Measurements from ENCODE around the gene SLC5A11. TPM values are rescaled to one million over a fixed set of nuclear protein-coding genes. Genes with fewer than 3 reads are reported as not detected.

SLC5A11 gene
- total RNA-seq, 1 experiment from 2014 or later = not detected

DNA sequence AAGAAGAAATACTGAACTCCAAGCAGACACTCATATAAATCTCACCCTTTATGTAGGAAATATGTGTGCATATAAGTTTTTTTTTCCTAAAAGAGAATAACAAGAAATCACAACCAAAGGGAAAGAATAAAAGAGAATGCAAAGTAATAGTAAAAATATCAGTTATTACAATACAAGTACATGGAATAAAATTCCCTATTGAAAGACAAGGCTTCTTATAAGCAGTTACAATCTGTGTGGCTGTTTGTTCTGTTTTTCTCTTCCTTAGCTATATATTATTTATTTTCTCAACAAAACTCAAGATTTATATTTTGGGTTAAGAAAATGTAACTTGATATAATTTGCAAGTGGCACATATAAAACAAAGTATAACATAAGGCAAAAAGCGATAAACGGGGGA is 41.7 kb downstream of the SLC5A11 start (continued):
- TF ChIP-seq, protein P1, sequence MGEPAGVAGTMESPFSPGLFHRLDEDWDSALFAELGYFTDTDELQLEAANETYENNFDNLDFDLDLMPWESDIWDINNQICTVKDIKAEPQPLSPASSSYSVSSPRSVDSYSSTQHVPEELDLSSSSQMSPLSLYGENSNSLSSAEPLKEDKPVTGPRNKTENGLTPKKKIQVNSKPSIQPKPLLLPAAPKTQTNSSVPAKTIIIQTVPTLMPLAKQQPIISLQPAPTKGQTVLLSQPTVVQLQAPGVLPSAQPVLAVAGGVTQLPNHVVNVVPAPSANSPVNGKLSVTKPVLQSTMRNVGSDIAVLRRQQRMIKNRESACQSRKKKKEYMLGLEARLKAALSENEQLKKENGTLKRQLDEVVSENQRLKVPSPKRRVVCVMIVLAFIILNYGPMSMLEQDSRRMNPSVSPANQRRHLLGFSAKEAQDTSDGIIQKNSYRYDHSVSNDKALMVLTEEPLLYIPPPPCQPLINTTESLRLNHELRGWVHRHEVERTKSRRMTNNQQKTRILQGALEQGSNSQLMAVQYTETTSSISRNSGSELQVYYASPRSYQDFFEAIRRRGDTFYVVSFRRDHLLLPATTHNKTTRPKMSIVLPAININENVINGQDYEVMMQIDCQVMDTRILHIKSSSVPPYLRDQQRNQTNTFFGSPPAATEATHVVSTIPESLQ (CRISPR knock-in tag; IDR thresholded peaks at IDR 0.05) = no peak
- TF ChIP-seq, protein P2, sequence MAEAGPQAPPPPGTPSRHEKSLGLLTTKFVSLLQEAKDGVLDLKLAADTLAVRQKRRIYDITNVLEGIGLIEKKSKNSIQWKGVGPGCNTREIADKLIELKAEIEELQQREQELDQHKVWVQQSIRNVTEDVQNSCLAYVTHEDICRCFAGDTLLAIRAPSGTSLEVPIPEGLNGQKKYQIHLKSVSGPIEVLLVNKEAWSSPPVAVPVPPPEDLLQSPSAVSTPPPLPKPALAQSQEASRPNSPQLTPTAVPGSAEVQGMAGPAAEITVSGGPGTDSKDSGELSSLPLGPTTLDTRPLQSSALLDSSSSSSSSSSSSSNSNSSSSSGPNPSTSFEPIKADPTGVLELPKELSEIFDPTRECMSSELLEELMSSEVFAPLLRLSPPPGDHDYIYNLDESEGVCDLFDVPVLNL (CRISPR knock-in tag; IDR thresholded peaks at IDR 0.05; ENCODE audit: borderline replicate concordance, low read depth) = no peak
- TF ChIP-seq, protein P3, sequence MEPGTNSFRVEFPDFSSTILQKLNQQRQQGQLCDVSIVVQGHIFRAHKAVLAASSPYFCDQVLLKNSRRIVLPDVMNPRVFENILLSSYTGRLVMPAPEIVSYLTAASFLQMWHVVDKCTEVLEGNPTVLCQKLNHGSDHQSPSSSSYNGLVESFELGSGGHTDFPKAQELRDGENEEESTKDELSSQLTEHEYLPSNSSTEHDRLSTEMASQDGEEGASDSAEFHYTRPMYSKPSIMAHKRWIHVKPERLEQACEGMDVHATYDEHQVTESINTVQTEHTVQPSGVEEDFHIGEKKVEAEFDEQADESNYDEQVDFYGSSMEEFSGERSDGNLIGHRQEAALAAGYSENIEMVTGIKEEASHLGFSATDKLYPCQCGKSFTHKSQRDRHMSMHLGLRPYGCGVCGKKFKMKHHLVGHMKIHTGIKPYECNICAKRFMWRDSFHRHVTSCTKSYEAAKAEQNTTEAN (CRISPR knock-in tag; IDR thresholded peaks at IDR 0.05) = no peak
- TF ChIP-seq, protein P4, sequence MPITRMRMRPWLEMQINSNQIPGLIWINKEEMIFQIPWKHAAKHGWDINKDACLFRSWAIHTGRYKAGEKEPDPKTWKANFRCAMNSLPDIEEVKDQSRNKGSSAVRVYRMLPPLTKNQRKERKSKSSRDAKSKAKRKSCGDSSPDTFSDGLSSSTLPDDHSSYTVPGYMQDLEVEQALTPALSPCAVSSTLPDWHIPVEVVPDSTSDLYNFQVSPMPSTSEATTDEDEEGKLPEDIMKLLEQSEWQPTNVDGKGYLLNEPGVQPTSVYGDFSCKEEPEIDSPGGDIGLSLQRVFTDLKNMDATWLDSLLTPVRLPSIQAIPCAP (CRISPR knock-in tag; IDR thresholded peaks at IDR 0.05) = no peak
- TF ChIP-seq, protein P5, sequence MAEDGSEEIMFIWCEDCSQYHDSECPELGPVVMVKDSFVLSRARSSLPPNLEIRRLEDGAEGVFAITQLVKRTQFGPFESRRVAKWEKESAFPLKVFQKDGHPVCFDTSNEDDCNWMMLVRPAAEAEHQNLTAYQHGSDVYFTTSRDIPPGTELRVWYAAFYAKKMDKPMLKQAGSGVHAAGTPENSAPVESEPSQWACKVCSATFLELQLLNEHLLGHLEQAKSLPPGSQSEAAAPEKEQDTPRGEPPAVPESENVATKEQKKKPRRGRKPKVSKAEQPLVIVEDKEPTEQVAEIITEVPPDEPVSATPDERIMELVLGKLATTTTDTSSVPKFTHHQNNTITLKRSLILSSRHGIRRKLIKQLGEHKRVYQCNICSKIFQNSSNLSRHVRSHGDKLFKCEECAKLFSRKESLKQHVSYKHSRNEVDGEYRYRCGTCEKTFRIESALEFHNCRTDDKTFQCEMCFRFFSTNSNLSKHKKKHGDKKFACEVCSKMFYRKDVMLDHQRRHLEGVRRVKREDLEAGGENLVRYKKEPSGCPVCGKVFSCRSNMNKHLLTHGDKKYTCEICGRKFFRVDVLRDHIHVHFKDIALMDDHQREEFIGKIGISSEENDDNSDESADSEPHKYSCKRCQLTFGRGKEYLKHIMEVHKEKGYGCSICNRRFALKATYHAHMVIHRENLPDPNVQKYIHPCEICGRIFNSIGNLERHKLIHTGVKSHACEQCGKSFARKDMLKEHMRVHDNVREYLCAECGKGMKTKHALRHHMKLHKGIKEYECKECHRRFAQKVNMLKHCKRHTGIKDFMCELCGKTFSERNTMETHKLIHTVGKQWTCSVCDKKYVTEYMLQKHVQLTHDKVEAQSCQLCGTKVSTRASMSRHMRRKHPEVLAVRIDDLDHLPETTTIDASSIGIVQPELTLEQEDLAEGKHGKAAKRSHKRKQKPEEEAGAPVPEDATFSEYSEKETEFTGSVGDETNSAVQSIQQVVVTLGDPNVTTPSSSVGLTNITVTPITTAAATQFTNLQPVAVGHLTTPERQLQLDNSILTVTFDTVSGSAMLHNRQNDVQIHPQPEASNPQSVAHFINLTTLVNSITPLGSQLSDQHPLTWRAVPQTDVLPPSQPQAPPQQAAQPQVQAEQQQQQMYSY (CRISPR knock-in tag; IDR thresholded peaks at IDR 0.05) = no peak
- TF ChIP-seq, protein P6, sequence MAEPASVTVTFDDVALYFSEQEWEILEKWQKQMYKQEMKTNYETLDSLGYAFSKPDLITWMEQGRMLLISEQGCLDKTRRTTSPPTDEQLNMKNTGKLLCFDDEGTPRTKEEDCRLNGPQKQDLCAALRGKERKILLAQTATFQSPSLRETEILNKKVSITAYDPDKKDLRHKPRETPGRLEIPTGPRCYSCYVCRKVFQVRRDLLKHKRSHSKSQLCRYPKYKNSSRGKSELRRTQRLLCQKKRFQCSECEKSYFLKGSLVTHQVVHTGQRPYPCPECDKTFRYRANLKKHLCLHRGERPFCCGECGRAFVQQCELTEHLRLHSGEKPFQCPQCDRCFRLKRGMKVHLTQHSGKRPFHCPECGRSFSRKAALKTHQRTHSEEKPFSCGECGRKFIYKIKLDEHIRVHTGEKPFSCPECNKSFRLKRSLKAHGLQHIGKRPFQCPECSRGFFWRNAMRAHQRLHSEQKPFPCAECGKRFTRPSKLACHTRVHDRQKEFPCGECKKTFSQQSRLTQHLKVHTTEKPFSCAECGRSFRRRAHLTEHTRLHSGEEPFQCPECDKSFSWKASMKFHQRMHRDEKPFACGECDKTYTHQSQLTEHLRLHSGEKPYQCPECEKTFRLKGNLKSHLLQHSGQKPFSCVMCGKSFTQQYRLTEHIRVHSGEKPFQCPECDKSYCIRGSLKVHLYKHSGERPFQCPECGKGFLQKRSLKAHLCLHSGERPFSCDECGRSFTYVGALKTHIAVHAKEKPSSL (CRISPR knock-in tag; conservative IDR thresholded peaks at IDR 0.05) = no peak
- TF ChIP-seq OVOL2 (CRISPR knock-in tag; IDR thresholded peaks at IDR 0.05; ENCODE audit: borderline replicate concordance) (no peak), JUN (CRISPR knock-in tag; IDR thresholded peaks at IDR 0.05) (no peak)

DNA sequence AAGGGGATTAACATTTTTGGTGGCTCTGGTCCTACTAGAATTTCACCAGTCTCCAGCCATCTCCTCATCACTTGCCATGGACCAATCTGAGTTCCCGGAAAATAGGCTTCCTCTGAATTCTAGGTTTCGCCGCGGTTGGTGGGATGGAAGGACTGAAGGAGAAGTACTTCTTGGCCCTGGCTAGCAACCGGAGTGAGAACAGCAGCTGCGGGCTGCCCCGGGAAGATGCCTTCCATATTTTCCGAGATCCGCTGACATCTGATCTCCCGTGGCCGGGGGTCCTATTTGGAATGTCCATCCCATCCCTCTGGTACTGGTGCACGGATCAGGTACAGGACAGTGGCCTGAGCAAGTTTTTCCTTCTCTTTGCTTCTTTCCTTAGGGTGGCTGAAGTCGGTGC is 45.0 kb downstream of the SLC5A11 start:
- ATAC-seq (no peak), DNase-seq (ENCODE audit: low spot score) (no peak)
- H3K27me3 Mint-ChIP-seq (ENCODE audit: low read depth) = no peaks in the 10 kb centered on the region; the same call in 1 of the 2 replicates
- no peak for TF ChIP-seq ZNF263 (CRISPR knock-in tag; IDR thresholded peaks at IDR 0.05; ENCODE audit: low read depth)
- no peak for TF ChIP-seq TCF7 (CRISPR knock-in tag; IDR thresholded peaks at IDR 0.05; ENCODE audit: low read depth)
- no peak for TF ChIP-seq MXD4 (CRISPR knock-in tag; IDR thresholded peaks at IDR 0.05; ENCODE audit: borderline replicate concordance)
- TF ChIP-seq, protein P7, sequence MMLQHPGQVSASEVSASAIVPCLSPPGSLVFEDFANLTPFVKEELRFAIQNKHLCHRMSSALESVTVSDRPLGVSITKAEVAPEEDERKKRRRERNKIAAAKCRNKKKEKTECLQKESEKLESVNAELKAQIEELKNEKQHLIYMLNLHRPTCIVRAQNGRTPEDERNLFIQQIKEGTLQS (CRISPR knock-in tag; conservative IDR thresholded peaks at IDR 0.05) = no peak
- no peak for TF ChIP-seq FOXK1 (CRISPR knock-in tag; IDR thresholded peaks at IDR 0.05)
- TF ChIP-seq EMX1 (CRISPR knock-in tag; IDR thresholded peaks at IDR 0.05) = no peak
- TF ChIP-seq RORB (CRISPR knock-in tag; IDR thresholded peaks at IDR 0.05) = no peak
- TF ChIP-seq, protein P8, sequence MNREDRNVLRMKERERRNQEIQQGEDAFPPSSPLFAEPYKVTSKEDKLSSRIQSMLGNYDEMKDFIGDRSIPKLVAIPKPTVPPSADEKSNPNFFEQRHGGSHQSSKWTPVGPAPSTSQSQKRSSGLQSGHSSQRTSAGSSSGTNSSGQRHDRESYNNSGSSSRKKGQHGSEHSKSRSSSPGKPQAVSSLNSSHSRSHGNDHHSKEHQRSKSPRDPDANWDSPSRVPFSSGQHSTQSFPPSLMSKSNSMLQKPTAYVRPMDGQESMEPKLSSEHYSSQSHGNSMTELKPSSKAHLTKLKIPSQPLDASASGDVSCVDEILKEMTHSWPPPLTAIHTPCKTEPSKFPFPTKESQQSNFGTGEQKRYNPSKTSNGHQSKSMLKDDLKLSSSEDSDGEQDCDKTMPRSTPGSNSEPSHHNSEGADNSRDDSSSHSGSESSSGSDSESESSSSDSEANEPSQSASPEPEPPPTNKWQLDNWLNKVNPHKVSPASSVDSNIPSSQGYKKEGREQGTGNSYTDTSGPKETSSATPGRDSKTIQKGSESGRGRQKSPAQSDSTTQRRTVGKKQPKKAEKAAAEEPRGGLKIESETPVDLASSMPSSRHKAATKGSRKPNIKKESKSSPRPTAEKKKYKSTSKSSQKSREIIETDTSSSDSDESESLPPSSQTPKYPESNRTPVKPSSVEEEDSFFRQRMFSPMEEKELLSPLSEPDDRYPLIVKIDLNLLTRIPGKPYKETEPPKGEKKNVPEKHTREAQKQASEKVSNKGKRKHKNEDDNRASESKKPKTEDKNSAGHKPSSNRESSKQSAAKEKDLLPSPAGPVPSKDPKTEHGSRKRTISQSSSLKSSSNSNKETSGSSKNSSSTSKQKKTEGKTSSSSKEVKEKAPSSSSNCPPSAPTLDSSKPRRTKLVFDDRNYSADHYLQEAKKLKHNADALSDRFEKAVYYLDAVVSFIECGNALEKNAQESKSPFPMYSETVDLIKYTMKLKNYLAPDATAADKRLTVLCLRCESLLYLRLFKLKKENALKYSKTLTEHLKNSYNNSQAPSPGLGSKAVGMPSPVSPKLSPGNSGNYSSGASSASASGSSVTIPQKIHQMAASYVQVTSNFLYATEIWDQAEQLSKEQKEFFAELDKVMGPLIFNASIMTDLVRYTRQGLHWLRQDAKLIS (CRISPR knock-in tag; IDR thresholded peaks at IDR 0.05; ENCODE audit: borderline replicate concordance) = no peak
- TF ChIP-seq ETV6 (CRISPR knock-in tag; IDR thresholded peaks at IDR 0.05) = no peak
- TF ChIP-seq ZNF121 (CRISPR knock-in tag; IDR thresholded peaks at IDR 0.05) = no peak
- TF ChIP-seq ZNF317 (CRISPR knock-in tag; IDR thresholded peaks at IDR 0.05; ENCODE audit: borderline replicate concordance, low read depth) = no peak
- ChIA-PET CTCF (no interaction called here), POLR2A (no interaction called here)
- no peak overlapping the region for H3K4me3 Mint-ChIP-seq
- no peaks in the 10 kb centered on the region for H3K9me3 Mint-ChIP-seq
- H3K4me1 Mint-ChIP-seq = no peaks in the 10 kb centered on the region
- no peak overlapping the region for H3K27ac Mint-ChIP-seq
- no peaks in the 10 kb centered on the region for H3K36me3 Mint-ChIP-seq

Data from WTC11 (cell line).